Epidermal melanocyte (primary cell): ENCODE measurements around the gene ENAM.
"Not testable (repeated sequence)": the region's sequence is repeated elsewhere in the genome, so short reads cannot be mapped to it uniquely, and the experiment has no call there.

Experiments used
- DNase-seq: peaks from one replicate; pipeline ENCODE4 v3.0.0; 2011; ENCODE audit warnings: low spot score; ENCODE audit not compliant: insufficient read length

ENAM gene

DNA sequence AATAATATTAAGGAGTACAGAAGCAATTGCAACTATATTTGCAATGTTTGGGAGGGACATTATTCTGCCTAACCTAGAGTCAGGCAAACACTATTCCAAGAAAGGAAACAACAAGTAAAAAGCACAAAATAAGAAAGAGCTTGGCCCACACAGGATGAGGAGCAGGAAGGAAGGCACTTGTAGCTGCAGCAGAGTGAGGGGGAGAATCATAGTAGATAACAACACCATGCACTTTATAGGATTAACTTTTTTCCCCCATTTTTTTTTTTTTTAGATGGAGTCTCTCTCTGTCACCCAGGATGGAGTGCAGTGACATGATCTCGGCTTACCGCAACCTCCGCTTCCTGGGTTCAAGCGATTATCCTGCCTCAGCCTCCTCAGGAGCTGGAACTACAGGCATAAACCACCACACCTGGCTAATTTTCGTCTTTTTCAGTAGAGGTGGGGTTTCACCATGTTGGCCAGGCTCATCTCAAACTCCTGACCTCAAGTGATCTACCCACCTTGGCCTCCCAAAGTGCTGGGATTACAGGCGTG lies 48.1 kb downstream of the ENAM start:
- no peak for DNase-seq

DNA sequence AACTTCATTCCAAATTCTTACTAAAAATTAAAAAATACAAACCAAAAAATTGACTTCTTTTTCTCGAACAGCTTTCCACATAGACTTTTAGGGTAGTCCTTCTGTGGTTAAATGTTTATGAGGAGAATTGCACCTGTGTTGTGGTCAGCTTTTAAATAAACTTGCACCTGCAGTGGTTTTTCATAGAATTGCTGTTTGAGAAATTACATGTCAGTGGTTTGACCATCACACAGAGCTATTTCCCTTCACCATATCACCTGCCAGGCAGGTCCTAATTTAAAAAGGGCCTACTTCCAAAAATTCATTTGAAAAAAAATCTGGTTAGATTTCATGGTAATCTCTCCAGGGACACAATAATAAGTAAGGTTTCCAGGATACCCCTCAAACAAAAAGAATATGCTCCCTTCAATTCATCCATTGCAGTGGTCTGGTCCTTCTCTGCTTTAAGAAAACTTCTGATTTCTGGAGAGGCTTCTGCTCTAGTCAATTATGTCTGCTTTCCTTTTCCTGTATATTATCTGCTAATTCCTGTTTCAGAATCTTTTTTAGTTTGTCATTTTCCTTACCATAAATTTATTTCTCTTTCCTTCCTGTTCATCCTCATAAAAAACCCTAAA lies 49.9 kb downstream of the ENAM start:
- DNase-seq: no peak

DNA sequence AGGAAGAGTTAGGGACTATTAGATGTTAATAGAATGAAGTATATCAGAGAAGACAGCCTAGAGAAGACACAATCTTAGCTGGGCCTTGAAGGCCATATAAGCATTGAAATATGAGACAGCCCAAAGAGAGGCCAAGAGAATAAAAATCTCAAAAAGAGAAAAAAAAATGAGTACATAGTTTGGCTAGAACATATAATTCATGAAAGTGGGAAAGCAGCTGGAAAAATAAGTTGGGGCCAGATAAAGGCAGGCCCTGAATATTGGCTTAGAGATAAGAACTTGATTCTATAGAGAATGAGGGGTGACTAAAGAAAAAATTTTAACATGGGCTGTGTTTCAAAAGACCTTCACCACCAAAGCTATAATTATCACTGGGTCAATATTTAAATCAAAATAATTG lies 52.4 kb downstream of the ENAM start:
- no peak for DNase-seq

DNA sequence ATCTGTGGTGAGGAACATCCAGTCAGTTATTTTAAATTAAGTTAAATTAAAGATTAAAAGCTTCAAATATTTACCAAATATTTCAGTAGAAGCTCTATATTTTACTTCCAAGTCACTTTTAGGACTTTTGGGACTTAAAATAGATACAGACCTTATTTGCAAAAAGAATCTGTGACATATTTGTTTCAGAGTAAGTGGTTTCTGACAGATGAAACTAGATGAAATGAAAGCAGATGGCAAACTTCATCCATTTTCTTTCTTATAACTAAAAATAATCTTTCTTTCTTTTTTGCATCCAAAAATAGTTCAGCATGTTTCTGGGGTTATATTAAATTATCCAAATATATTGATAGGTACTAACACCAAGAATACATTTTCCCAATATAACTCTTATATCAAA lies 53.2 kb downstream of the ENAM start:
- DNase-seq: no peak

DNA sequence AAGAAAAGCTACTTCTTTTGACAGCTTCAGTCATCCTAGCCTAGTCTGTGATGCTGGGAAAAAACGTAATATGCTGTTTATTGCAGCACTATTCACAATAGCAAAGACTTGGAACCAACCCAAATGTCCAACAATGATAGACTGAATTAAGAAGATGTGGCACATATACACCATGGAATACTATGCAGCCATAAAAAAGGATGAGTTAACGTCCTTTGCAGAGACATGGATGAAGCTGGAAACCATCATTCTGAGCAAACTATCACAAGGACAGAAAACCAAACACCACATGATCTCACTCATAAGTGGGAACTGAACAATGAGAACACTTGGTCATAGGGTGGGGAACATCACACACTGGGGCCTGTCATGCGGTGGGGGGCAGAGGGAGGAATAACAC lies 53.6 kb downstream of the ENAM start:
- DNase-seq: not testable (repeated sequence)

DNA sequence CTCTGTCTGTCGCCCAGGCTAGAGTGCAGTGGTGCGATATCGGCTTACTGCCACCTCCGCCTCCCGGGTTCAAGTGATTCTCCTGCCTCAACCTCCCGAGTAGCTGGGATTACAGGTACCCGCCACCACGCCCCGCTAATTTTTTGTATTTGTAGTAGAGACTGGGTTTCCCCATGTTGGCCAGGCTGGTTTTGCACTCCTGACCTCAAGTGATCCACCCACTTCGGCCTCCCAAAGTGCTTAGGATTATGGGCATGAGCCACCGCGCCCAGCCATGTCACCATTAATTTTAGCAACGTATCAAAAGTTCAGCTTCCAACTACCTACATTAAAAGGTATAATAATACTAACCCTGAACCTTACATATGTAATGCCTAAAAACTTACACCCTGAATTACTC lies 58.8 kb downstream of the ENAM start:
- DNase-seq: no peak

DNA sequence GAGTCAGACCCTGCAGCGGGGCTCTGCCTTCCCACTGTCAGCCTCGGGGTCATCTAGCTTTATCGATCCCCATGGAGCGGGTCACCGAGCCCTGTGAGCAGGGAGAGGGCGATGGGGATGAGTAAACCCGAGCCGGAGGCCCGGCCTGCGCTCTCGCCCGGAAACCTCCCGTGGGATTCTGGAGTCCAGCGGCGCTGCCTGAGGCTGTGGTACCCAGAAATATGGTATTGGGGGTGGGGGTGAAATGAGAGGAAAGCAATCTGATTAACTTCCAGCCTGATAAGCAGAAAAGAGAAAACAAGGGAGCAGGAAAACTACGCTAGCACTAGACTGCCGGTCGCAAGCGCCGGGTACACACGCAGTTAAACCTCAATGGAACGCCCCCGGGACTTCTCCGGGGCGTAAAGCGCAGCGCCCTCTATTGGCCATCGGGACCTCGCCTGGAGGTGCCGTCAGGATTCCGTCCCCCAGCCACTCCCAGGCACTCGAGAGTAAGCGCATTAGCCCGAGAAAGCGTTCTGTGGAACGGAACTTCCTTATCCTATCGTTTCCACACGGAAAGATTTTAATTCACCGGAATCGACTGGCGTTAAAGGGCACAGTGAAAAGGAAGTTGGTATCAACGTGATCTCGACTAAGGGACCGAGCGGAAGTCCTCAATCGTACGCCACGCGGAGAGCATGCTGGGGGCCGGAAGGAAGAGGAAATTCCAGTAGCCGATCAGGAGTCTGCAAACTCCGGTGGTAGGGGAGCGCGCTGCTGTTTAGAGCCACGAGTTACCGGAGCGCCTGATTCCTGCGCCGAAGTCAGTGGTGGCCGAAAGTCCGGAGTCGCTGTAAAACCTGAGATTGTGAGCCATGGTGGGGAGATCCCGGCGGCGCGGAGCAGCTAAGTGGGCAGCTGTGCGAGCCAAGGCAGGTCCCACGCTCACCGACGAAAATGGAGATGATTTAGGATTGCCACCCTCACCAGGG lies 59.6 kb downstream of the ENAM start, which contains the start of gene UTP3:
TSS of gene UTP3 (plus strand) at position 712 of the 974 bp plus-strand sequence. CDS start at position 858, 146 bp downstream.
- peak; percentile 80 for DNase-seq

DNA sequence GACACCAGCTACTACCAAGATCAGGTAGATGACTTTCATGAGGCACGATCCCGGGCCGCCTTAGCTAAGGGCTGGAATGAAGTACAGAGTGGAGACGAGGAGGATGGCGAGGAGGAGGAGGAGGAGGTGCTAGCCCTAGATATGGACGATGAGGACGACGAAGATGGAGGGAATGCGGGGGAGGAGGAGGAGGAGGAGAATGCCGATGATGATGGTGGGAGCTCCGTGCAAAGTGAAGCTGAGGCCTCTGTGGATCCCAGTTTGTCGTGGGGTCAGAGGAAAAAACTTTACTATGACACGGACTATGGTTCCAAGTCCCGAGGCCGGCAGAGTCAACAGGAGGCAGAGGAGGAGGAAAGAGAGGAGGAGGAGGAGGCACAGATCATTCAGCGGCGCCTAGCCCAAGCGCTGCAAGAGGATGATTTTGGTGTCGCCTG lies 60.3 kb downstream of the ENAM start:
- no peak for DNase-seq

DNA sequence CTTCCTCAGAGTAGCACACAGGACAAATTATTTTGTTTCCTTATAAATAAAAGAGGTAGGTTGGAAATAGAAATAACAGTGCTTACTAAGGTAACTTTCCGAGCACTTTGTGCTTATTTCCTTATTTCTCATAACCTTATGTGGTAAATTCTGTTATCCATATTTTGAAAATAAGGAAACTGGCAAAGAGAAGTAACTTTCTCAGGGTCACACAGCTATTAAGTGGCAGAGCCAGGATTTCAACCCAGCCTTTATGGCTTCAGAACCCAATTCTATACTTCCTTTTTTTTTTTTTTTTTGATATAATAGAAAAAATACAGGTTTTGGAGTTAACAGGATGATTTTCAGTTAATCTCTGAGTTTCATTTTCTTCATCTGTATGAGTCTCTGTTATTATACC lies 63.1 kb downstream of the ENAM start:
- DNase-seq: no peak

DNA sequence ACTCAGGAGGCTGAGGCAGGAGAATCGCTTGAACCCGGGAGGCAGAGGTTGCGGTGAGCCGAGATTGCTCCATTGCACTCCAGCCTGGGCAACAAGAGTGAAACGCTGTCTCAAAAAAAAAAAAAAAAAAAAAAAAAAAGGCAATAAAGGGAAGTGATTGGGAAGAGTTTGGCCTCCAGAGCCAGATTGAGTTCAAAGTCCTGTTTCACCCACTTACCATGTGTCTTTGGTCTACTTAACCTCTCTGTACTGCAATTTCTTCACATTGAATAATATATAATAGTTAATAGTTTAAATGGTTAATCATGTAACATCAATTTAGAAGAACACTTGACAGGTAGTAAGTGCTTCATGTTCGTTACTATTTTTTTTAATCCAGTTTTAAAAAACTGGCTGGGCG lies 66.1 kb downstream of the ENAM start:
- DNase-seq: not testable (repeated sequence)
